ENCODE data around the gene PRMT1.
A peak's percentile ranks its signal among the peaks of the same experiment; 100 is the strongest.

PRMT1 gene

DNA sequence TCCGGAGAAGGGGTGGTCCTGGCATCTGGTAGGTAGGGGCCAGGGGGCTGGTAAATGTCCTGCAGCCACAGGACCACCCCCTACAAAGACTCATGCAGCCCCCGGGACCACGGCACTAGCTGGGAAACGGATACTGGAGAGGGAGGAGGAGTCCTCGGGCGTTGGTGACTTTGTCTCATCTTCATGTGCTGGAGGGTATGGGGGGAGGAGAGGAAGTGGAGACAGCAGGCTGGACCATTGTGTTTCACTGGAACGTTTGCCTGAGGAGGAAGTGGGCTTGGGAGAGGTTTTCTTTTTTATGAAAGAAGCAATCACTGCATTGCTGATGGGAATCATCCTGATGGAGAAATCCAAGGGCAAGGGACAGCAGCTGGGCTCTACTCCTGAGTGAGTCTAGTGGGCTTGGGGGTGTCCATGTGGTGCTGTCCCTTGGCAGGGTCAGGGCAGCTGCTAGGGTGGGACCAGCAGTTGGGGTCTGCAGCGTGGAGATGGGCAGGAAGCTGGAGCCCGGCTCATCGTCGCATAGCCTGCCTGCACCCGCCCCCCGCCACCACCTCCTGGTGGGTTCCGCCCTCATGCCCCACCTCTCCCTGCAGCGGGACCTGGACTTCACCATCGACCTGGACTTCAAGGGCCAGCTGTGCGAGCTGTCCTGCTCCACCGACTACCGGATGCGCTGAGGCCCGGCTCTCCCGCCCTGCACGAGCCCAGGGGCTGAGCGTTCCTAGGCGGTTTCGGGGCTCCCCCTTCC lies 10.7 kb downstream of the PRMT1 start:
- peak overlapping the region; percentile 17 for H3K27ac Mint-ChIP-seq
- H3K4me3 Mint-ChIP-seq, result no peak overlapping the region
- peaks cover 23% of the 10 kb centered on the region for H3K36me3 Mint-ChIP-seq (ENCODE audit: low read depth)
- H3K4me1 Mint-ChIP-seq (ENCODE audit: low read depth), result peaks cover 18% of the 10 kb centered on the region
- no peaks in the 10 kb centered on the region for H3K9me3 Mint-ChIP-seq
- H3K27me3 Mint-ChIP-seq (ENCODE audit: low read depth), result peaks cover 12% of the 10 kb centered on the region

DNA sequence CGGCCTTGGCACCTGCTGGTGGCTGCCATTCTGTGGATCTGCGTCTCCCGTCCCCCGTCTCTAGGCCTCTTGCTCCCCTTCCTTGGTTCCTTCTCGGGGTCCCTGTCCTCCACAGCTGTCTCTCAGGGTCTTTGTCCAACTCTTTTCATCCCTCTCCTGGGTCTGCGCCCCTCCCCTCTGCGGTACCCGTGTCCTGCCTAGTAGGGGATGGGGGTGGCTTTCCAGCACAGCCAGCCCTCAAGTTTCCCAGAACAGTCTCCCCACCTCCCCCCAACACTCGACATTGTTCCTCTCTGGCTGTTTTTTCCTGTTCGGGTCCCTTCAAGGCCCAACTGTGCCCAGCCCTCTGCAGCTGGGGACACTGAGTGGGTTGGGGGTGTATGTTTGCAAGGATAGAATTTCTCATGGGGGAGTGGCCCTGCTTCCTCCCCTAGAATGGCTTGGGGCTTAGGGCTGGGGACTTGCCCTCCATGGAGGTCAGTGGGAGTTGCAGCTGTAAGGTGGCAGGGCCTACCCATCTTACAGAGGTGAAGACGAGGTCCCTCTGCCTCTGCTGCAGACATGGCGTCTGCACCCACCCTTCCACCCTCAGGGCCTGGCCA lies 11.6 kb downstream of the PRMT1 start:
- Mint-ChIP-seq H3K27ac (no peak overlapping the region), H3K4me1 (ENCODE audit: low read depth) (peaks cover 18% of the 10 kb centered on the region), H3K36me3 (ENCODE audit: low read depth) (peaks cover 23% of the 10 kb centered on the region), H3K4me3 (no peak overlapping the region), H3K27me3 (ENCODE audit: low read depth) (peaks cover 12% of the 10 kb centered on the region), H3K9me3 (no peaks in the 10 kb centered on the region)

DNA sequence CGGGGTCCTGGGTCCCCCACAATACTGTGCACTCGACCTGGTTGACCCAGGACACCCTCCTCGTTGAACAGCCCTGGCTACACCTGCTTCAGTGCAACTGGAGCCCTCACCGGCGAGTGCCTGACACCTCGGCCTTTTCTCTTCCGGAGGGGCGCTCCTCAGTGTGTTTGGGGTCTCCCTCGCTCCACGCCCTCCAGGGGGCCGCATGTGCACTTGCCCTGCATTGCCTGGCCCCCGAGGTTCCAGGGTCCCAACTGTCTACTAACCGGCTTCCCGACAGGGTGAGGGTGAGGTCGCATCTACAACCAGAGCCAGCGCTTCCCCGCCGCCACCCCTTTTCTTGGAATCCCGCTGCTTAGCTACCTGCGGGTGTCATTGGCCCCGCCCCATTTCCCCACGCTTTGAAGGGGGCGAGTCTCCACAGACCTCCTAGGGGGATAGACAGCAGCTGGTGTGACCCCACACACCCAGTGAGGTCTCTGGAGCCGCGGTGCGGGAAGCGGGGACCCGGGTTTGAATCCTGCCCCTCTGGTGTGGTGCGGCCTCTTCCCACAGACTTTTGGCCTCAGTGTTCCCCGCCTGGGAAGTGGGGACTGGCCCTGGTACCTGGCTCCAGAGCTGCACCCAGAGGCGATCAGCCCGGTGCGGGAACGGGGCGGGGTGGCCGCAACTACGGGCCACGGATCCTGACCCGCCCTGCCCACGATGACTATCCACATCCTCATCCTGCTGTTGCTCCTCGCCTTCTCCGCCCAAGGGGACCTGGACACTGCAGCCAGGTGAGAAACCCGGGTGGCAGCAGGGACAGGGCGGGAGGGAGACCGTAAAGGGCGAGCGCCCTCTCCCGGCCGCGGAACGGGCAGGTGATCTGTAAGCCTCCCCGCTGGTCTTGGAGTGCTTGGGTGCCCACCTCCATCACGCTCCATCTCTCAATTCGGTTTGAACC lies 12.3 kb downstream of the PRMT1 start, which contains the start of gene ADM5:
TSS of gene ADM5 (plus strand) at position 462 of the 946 bp plus-strand sequence. CDS start at position 706, 244 bp downstream.
- peaks cover 18% of the 10 kb centered on the region for H3K4me1 Mint-ChIP-seq (ENCODE audit: low read depth)
- H3K4me3 Mint-ChIP-seq, result peak within 1 kb of the TSS; percentile 93
- peaks cover 12% of the 10 kb centered on the region for H3K27me3 Mint-ChIP-seq (ENCODE audit: low read depth)
- H3K36me3 Mint-ChIP-seq (ENCODE audit: low read depth), result peaks cover 18% of the 10 kb centered on the region
- H3K9me3 Mint-ChIP-seq, result no peaks in the 10 kb centered on the region
- peak within 1 kb of the TSS; percentile 41 for H3K27ac Mint-ChIP-seq

DNA sequence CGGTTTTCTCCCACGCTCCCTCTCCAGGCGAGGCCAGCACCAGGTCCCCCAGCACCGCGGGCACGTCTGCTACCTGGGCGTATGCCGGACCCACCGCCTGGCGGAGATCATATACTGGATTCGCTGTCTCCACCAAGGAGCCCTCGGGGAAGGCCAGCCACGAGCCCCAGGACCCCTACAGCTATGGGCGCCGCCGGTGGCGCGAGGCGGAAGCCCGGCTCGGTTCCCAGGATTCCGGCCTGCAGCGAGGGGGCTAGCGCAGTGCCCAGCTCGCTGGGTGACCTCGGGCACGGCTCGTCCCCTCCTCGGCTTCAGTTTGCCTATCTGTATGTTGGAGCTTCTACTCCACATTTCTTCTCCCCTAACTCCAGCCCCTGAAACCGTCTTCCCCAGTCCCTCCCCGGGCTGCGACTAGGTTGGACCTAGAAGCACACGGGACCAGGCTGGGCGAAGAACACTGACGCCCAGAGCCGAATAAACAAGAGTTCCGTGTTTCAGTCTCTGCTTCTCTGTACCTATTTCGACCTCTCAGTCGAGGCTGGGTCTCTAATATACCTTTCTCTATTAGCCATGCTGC lies 13.1 kb downstream of the PRMT1 start:
- Mint-ChIP-seq H3K36me3 (ENCODE audit: low read depth) (peaks cover 16% of the 10 kb centered on the region), H3K27ac (peak overlapping the region; percentile 41), H3K4me3 (peak overlapping the region; percentile 93), H3K27me3 (ENCODE audit: low read depth) (peaks cover 12% of the 10 kb centered on the region), H3K9me3 (no peaks in the 10 kb centered on the region), H3K4me1 (ENCODE audit: low read depth) (peaks cover 18% of the 10 kb centered on the region)

DNA sequence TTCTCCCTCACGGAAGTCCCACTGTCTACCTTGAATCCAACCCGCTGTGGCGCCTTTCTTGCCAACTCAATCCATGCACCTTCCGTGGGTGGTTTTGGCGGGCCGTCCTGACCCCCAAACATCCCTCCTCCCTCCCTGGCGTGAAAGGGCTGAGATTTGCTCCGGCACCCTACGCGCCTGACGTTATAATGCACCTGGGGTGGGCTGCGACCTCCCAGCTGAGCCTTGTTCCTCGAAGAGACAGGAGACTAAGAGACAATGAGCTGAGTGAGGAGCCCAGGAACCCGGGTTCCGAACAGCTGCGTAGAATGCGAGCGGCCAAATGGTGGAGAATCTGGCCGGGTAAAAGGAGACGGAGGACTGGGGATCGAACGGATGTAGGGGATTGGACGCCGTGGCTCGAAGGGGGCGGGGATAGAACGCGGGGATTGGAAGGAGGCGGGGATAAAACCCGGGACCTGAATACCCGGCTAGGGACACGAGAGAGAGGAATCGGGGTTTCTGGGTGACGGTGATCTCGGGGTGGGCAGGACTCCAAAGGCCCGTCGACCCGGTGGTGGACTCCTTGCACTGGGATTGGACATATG lies 13.7 kb downstream of the PRMT1 start, which contains the start of gene CPT1C:
TSS of gene CPT1C (plus strand) at position 461 of the 587 bp plus-strand sequence. CDS start 1,137 bp downstream, outside the sequence.
- peak within 1 kb of the TSS; percentile 93 for H3K4me3 Mint-ChIP-seq
- H3K27me3 Mint-ChIP-seq (ENCODE audit: low read depth), result peaks cover 12% of the 10 kb centered on the region
- peaks cover 12% of the 10 kb centered on the region for H3K36me3 Mint-ChIP-seq (ENCODE audit: low read depth)
- H3K9me3 Mint-ChIP-seq, result no peaks in the 10 kb centered on the region
- H3K4me1 Mint-ChIP-seq (ENCODE audit: low read depth), result peaks cover 18% of the 10 kb centered on the region
- H3K27ac Mint-ChIP-seq, result peak within 1 kb of the TSS; percentile 47

DNA sequence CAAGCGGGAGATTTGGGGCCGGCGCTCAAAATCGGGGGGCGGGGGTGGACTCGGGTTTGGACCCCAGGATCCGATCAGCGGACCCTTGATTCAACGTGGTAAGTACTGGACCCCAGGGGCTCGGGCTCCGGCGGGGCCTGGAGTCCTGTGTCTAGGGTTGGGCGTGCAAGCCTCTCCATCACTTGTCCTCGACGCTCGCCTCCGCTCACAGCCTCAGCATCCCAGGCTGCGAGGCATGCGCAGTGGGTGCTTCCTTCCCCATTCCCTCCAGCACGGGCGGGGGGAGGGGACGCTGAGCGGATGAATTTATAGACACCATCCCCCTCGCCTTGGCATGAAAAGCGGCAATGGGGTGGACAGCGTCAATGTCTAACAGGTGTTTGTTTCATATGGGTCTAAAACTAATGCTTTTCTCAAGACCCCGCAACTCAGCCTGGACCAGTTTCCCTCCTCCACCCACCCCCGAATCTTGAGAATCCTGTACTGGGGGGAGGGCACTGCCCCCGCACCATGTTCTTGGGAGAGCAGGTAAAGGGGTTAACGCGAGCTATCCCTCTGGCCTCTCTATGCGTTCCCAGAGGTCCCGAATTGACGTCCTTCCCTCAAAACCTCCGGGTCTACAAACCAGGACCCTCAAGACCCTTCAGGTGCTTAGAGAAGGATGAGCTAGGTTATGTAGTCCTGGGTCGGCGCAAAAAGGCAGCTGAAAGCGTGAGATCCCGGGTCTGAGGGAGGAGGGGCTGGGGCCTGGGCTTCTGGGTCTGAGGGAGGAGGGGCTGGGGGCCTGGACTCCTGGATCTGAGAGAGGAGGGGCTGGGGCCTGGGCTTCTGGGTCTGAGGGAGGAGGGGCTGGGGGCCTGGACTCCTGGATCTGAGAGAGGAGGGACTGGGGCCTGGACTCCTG lies 14.4 kb downstream of the PRMT1 start:
- Mint-ChIP-seq H3K27ac (peak overlapping the region; percentile 47), H3K27me3 (ENCODE audit: low read depth) (peaks cover 12% of the 10 kb centered on the region), H3K4me1 (ENCODE audit: low read depth) (peaks cover 18% of the 10 kb centered on the region), H3K9me3 (no peaks in the 10 kb centered on the region), H3K4me3 (peak overlapping the region; percentile 93), H3K36me3 (ENCODE audit: low read depth) (peaks cover 10% of the 10 kb centered on the region)

DNA sequence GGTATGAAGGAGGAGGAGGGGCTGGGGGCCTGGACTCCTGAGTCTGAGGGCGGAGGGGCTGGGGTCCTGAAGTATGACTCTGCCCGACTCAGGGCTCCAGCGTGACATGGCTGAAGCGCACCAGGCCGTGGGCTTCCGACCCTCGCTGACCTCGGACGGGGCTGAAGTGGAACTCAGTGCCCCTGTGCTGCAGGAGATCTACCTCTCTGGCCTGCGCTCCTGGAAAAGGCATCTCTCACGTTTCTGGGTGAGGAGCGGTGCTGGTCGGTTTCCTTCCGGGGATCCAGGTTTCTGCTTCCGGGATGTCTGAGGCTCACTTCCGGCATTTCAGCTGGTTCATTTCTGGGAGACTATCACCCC lies 15.1 kb downstream of the PRMT1 start:
- no peak overlapping the region for H3K27ac Mint-ChIP-seq
- no peaks in the 10 kb centered on the region for H3K9me3 Mint-ChIP-seq

DNA sequence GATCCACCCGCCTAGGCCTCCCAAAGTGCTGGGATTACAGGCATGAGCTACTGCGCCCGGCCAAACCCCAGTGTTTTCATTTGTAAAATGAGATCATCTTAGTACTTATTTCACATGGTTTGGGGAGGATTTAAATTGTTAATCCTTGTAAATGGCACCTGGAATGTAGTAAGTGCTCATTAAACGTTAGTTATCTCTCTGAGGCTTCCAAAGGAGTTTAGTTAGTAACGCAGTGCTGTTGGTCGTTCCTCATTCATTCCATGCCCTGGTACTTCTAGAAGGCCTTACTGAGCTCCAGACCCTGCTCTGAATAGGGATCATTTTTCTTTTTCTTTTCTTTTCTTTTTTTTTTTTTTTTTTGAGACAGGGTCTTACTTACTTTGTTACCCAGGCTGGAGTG lies 19.0 kb downstream of the PRMT1 start:
- H3K4me3 Mint-ChIP-seq, result no peak overlapping the region
- H3K27ac Mint-ChIP-seq, result no peak overlapping the region
- peaks cover 4% of the 10 kb centered on the region for H3K27me3 Mint-ChIP-seq (ENCODE audit: low read depth)
- H3K36me3 Mint-ChIP-seq (ENCODE audit: low read depth), result no peaks in the 10 kb centered on the region
- peaks cover 3% of the 10 kb centered on the region for H3K4me1 Mint-ChIP-seq (ENCODE audit: low read depth)
- no peaks in the 10 kb centered on the region for H3K9me3 Mint-ChIP-seq

More for the DNA sequence above, 15.1 kb downstream of the PRMT1 start:
- Mint-ChIP-seq H3K27me3 (ENCODE audit: low read depth) (peaks cover 12% of the 10 kb centered on the region), H3K36me3 (ENCODE audit: low read depth) (peaks cover 10% of the 10 kb centered on the region), H3K4me3 (no peak overlapping the region), H3K4me1 (ENCODE audit: low read depth) (peaks cover 18% of the 10 kb centered on the region)

DNA sequence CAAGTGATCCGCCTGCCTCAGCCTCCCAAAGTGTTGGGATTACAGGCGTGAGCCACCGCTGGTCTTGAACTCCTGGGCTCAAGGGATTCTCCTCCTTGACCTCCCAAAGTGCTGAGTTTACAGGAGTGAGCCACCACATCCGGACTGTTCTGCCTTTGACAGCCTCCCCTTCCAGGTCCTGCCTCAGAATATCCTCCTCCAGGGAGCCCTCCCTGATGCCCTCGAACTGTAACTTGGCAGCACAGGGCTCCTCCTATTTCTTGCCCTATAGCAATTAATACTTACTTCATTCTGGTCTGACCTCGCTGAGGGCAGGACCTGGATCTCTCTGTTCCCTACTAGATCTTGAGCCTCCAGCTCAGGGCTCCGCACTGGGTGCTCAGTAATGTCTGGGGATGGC lies 19.8 kb downstream of the PRMT1 start:
- no peaks in the 10 kb centered on the region for H3K36me3 Mint-ChIP-seq (ENCODE audit: low read depth)
- no peaks in the 10 kb centered on the region for H3K4me1 Mint-ChIP-seq (ENCODE audit: low read depth)
- H3K9me3 Mint-ChIP-seq, result no peaks in the 10 kb centered on the region
- no peak overlapping the region for H3K27ac Mint-ChIP-seq
- no peak overlapping the region for H3K4me3 Mint-ChIP-seq
- peaks cover 4% of the 10 kb centered on the region for H3K27me3 Mint-ChIP-seq (ENCODE audit: low read depth)

DNA sequence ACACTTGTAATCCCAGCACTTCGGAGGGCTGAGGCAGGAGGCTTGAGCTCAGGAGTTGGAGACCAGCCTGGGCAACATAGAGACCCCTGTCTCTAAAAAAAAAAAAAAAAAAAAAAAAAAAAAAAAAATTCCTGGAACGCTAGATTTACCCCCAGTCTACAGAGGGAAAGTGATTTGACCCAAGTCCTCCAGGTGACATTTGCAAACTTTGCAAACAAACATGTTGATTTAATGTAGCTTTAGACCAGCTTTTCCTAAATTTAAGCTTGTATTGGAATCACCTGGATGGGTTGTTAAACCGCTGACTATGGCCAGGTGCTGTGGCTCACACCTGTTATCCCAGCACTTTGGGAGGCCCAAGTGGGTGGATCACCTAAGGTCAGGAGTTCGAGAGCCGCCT lies 22.3 kb downstream of the PRMT1 start:
- H3K27ac Mint-ChIP-seq, result no peak overlapping the region
- H3K4me3 Mint-ChIP-seq, result no peak overlapping the region
- no peaks in the 10 kb centered on the region for H3K27me3 Mint-ChIP-seq (ENCODE audit: low read depth)
- H3K36me3 Mint-ChIP-seq (ENCODE audit: low read depth), result no peaks in the 10 kb centered on the region
- no peaks in the 10 kb centered on the region for H3K4me1 Mint-ChIP-seq (ENCODE audit: low read depth)
- H3K9me3 Mint-ChIP-seq, result no peaks in the 10 kb centered on the region

DNA sequence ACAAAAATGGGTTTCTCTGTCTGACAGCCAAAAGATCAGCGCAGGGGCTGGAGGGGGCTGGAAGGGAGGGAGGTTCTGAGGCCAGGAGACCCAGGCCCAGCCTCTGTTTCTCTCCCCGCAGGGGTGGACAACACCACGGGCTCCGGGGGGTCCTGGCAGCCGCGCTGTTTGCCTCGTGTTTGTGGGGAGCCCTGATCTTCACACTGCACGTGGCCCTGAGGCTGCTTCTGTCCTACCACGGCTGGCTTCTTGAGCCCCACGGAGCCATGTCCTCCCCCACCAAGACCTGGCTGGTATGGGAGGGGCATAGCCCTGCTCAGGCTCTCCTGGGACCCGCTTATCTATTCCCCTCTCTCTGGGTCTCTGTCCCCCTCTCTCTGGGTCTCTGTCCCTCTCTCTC lies 23.5 kb downstream of the PRMT1 start:
- Mint-ChIP-seq H3K27ac (no peak overlapping the region), H3K9me3 (no peaks in the 10 kb centered on the region), H3K27me3 (ENCODE audit: low read depth) (no peaks in the 10 kb centered on the region), H3K4me1 (ENCODE audit: low read depth) (no peaks in the 10 kb centered on the region), H3K36me3 (ENCODE audit: low read depth) (no peaks in the 10 kb centered on the region), H3K4me3 (no peak overlapping the region)

DNA sequence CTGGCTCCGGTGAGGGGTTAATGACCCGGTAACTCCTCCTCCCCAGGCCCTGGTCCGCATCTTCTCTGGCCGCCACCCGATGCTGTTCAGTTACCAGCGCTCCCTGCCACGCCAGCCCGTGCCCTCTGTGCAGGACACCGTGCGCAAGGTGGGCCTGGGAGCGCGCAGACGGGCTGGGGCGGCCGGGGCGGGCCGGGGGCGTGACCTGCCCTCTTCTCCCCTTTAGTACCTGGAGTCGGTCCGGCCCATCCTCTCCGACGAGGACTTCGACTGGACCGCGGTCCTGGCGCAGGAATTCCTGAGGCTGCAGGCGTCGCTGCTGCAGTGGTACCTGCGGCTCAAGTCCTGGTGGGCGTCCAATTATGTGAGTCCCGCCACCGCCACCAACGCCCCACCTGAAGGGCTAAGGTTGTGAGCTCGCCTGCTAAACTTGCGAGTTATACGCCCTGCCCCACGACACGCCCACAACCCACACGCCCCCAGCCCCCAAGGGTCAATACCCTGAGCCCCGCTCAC lies 24.3 kb downstream of the PRMT1 start:
- H3K4me3 Mint-ChIP-seq, result no peak overlapping the region
- H3K36me3 Mint-ChIP-seq (ENCODE audit: low read depth), result no peaks in the 10 kb centered on the region
- no peaks in the 10 kb centered on the region for H3K9me3 Mint-ChIP-seq
- no peaks in the 10 kb centered on the region for H3K27me3 Mint-ChIP-seq (ENCODE audit: low read depth)
- no peak overlapping the region for H3K27ac Mint-ChIP-seq
- H3K4me1 Mint-ChIP-seq (ENCODE audit: low read depth), result no peaks in the 10 kb centered on the region

Data from T-helper 1 cell treated with Interleukin-12 subunit alpha and Interleukin-12 subunit beta and Interleukin-4 antibody, amounts not matched to agents 30 μg/mL and 1 μg/mL, for 36 hours (primary cell).